ENCODE measurements around the gene NR1H4. TPM values are rescaled to one million over a fixed set of nuclear protein-coding genes. Genes with fewer than 3 reads are reported as not detected.

The NR1H4 gene
- polyA plus RNA-seq, 3 donors = not detected

DNA sequence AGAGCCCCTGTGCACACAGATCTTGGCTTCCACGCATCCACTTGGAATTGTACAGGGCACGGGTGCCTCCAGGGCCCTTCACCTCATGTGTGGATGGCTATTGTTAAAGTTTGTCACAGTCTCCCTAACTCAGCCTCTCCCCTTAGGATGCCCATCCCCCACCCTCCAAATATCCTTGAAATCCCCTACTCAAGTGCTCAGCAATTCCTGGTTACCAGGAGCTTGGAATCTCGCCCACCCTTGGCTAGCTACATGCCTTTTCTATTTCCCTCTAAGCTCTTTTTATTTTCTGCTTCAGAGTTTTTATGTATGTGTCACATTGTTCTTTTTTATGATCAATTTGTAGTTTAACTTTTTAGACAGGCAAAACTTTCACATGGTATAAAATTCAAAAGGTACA is 13.0 kb upstream of the NR1H4 start:
- no CpG with 5 or more reads among the region's 3 CpGs for WGBS (ENCODE audit: insufficient coverage)
- no peaks in the 10 kb centered on the region for H3K36me3 Mint-ChIP-seq
- Histone ChIP-seq H3K27me3 (ENCODE audit: control insufficient read depth in 2 of 2, insufficient read depth in 2 of 2, low read length in 2 of 2) (no peaks in the 10 kb centered on the region), H3K4me3 (replicated peaks in 1 of 3; ENCODE audit: low read depth in 2 of 3, low read length in 3 of 3) (no peak overlapping the region), H3K27ac (ENCODE audit: low read depth in 1 of 2, low read length in 2 of 2) (no peak overlapping the region), H3K9me3 (replicated peaks in 1 of 2; ENCODE audit: control insufficient read depth in 1 of 2, insufficient read depth in 1 of 2, low read length in 2 of 2) (no peaks in the 10 kb centered on the region), H3K4me1 (ENCODE audit: control insufficient read depth in 1 of 2, insufficient read depth in 2 of 2, low read length in 2 of 2) (no peaks in the 10 kb centered on the region), H4K20me1 (ENCODE audit: insufficient read depth, low read length) (no peaks in the 10 kb centered on the region), H3K79me2 (ENCODE audit: insufficient read depth, low read length) (no peaks in the 10 kb centered on the region), H3K36me3 (replicated peaks in 1 of 2; ENCODE audit: control insufficient read depth in 1 of 2, insufficient read depth in 2 of 2, low read length in 2 of 2) (no peaks in the 10 kb centered on the region), H2AFZ (ENCODE audit: insufficient read depth, low read depth, low read length, poor library complexity, severe bottlenecking) (no peak overlapping the region), H3K9ac (ENCODE audit: insufficient read depth, low read length, poor library complexity, severe bottlenecking) (no peak overlapping the region), H3K4me2 (replicated peaks; ENCODE audit: extremely low read depth, low read length, poor library complexity, severe bottlenecking) (no peak overlapping the region)
- DNase-seq = no peak
- no peaks in the 10 kb centered on the region for H3K4me1 Mint-ChIP-seq
- intact Hi-C loops (cut with micrococcal nuclease) = no loop called here
- no peak overlapping the region for H3K4me3 Mint-ChIP-seq
- H3K27me3 Mint-ChIP-seq (ENCODE audit: low read depth in 3 of 3) = peaks cover 3 to 4% (median 3%) of the 10 kb centered on the region in 3 donors
- TF ChIP-seq, protein P1, sequence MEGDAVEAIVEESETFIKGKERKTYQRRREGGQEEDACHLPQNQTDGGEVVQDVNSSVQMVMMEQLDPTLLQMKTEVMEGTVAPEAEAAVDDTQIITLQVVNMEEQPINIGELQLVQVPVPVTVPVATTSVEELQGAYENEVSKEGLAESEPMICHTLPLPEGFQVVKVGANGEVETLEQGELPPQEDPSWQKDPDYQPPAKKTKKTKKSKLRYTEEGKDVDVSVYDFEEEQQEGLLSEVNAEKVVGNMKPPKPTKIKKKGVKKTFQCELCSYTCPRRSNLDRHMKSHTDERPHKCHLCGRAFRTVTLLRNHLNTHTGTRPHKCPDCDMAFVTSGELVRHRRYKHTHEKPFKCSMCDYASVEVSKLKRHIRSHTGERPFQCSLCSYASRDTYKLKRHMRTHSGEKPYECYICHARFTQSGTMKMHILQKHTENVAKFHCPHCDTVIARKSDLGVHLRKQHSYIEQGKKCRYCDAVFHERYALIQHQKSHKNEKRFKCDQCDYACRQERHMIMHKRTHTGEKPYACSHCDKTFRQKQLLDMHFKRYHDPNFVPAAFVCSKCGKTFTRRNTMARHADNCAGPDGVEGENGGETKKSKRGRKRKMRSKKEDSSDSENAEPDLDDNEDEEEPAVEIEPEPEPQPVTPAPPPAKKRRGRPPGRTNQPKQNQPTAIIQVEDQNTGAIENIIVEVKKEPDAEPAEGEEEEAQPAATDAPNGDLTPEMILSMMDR (IDR thresholded peaks at IDR 0.05) = no peak
- no peak overlapping the region for H3K27ac Mint-ChIP-seq
- H3K9me3 Mint-ChIP-seq = peaks cover 0 to 2% (median 0%) of the 10 kb centered on the region in 7 donors

DNA sequence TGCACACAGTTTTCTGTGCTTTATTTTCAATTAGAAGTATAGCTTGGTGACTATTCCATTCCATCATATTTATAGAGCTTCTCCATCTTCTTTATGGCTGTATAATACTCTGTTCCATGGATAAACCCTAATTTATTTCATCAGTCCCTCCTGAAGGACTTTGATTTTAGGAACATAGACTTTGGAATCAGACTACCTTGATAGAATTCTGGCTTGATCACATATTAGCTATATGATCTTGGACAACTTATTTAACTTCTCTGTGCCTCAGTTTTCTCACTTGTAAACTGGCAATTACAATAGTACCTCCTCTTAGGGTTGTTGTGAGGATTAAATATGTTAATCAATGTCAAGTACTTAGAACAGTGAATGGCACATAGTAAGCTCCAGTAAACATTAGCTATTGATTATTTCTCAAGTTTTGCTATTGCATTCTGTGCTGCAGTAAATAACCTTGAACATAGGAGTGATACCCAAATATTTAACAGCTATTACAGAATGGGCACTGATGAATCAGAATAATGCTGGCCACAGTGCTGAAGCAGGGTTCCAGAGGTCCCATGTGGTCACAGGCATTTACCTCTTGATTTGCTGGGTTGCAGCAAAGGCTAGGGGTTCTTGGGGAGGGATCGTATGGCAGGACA is 12.2 kb upstream of the NR1H4 start:
- Mint-ChIP-seq H3K4me1 (no peaks in the 10 kb centered on the region), H3K9me3 (peaks cover 0 to 2% (median 0%) of the 10 kb centered on the region in 7 donors), H3K27ac (no peak overlapping the region), H3K4me3 (no peak overlapping the region), H3K27me3 (ENCODE audit: low read depth in 3 of 3) (peaks cover 3 to 4% (median 3%) of the 10 kb centered on the region in 3 donors), H3K36me3 (no peaks in the 10 kb centered on the region)
- Histone ChIP-seq H3K4me3 (replicated peaks in 1 of 3; ENCODE audit: low read depth in 2 of 3, low read length in 3 of 3) (no peak overlapping the region), H3K4me1 (ENCODE audit: control insufficient read depth in 1 of 2, insufficient read depth in 2 of 2, low read length in 2 of 2) (no peaks in the 10 kb centered on the region), H3K27ac (ENCODE audit: low read depth in 1 of 2, low read length in 2 of 2) (no peak overlapping the region), H4K20me1 (ENCODE audit: insufficient read depth, low read length) (no peaks in the 10 kb centered on the region), H3K79me2 (ENCODE audit: insufficient read depth, low read length) (no peaks in the 10 kb centered on the region), H3K27me3 (ENCODE audit: control insufficient read depth in 2 of 2, insufficient read depth in 2 of 2, low read length in 2 of 2) (no peaks in the 10 kb centered on the region), H3K9me3 (replicated peaks in 1 of 2; ENCODE audit: control insufficient read depth in 1 of 2, insufficient read depth in 1 of 2, low read length in 2 of 2) (no peaks in the 10 kb centered on the region), H3K4me2 (replicated peaks; ENCODE audit: extremely low read depth, low read length, poor library complexity, severe bottlenecking) (no peak overlapping the region), H3K36me3 (replicated peaks in 1 of 2; ENCODE audit: control insufficient read depth in 1 of 2, insufficient read depth in 2 of 2, low read length in 2 of 2) (no peaks in the 10 kb centered on the region), H3K9ac (ENCODE audit: insufficient read depth, low read length, poor library complexity, severe bottlenecking) (no peak overlapping the region), H2AFZ (ENCODE audit: insufficient read depth, low read depth, low read length, poor library complexity, severe bottlenecking) (no peak overlapping the region)
- intact Hi-C loops (cut with micrococcal nuclease) = no loop called here
- TF ChIP-seq, protein P1 (IDR thresholded peaks at IDR 0.05) = no peak
- DNase-seq = no peak
- WGBS (ENCODE audit: insufficient coverage) = no CpG with 5 or more reads among the region's 1 CpG
